ENCODE measurements around the gene TFF1. TPM values are rescaled to one million over a fixed set of nuclear protein-coding genes. Genes with fewer than 3 reads are reported as not detected.

Gene TFF1
- polyA plus RNA-seq, 1 donor from 2014 or later: not detected

- Histone ChIP-seq H3K4me2 (ENCODE audit: low read length) (no peak overlapping the region), H3K36me3 (ENCODE audit: insufficient read depth, low read length) (no peaks in the 10 kb centered on the region), H3K27me3 (ENCODE audit: insufficient read depth, low read depth, low read length) (no peaks in the 10 kb centered on the region), H3F3A (ENCODE audit: insufficient read depth, low read length, poor library complexity, severe bottlenecking) (no peaks in the 10 kb centered on the region), H3K27ac (ENCODE audit: low read length) (no peak overlapping the region), H2AFZ (ENCODE audit: low read depth, low read length) (no peak overlapping the region), H3K9ac (ENCODE audit: low read length) (no peak overlapping the region), H4K20me1 (ENCODE audit: insufficient read depth) (no peaks in the 10 kb centered on the region), H3K9me2 (ENCODE audit: insufficient read depth, low read length) (no peaks in the 10 kb centered on the region), H3K79me2 (replicated peaks; ENCODE audit: insufficient read depth, low read length) (no peaks in the 10 kb centered on the region), H3K9me3 (ENCODE audit: low read length) (no peaks in the 10 kb centered on the region), H3K4me3 (ENCODE audit: low read length) (no peak overlapping the region)
- TF ChIP-seq REST (IDR thresholded peaks at IDR 0.05; ENCODE audit: borderline replicate concordance): no peak
- TF ChIP-seq TAF1 (IDR thresholded peaks at IDR 0.05; ENCODE audit: low read depth): no peak
- no peak for TF ChIP-seq SMC3 (conservative IDR thresholded peaks at IDR 0.05; ENCODE audit: poor library complexity)
- no peak for TF ChIP-seq MXI1 (conservative IDR thresholded peaks at IDR 0.05; ENCODE audit: poor library complexity, severe bottlenecking)
- TF ChIP-seq EP300 (conservative IDR thresholded peaks at IDR 0.05; ENCODE audit: poor library complexity, severe bottlenecking): no peak
- TF ChIP-seq EZH2 (IDR thresholded peaks at IDR 0.05; ENCODE audit: borderline replicate concordance, insufficient read depth, low read length, poor library complexity, severe bottlenecking): no peak
- TF ChIP-seq CTCF (IDR thresholded peaks at IDR 0.05; ENCODE audit: poor library complexity, severe bottlenecking): no peak
- no peak for TF ChIP-seq POLR2AphosphoS5 (IDR thresholded peaks at IDR 0.05)
- no peak for TF ChIP-seq RAD21 (conservative IDR thresholded peaks at IDR 0.05)
Observed at GRCh38 chr21:42312626-42313104, 53.7 kb downstream of the TFF1 start.

Other genes with a start within 250 kb of the TFF1 start
- gene ABCG1, start 147.4 kb downstream of the TFF1 start, polyA plus RNA-seq: 14.2 and 17.1 TPM in 2 replicates
- not detected in 2 replicates for gene TFF3, start 51.1 kb downstream of the TFF1 start, polyA plus RNA-seq
- gene TFF2, start 15.5 kb downstream of the TFF1 start, polyA plus RNA-seq: not detected in 2 replicates
- gene TMPRSS3, start 29.5 kb upstream of the TFF1 start, polyA plus RNA-seq: 0.12 TPM in 1 of 2 replicates, not detected in the other
- gene UBASH3A, start 37.4 kb upstream of the TFF1 start, polyA plus RNA-seq: not detected in 2 replicates
- 0.58 and 1.3 TPM in 2 replicates for gene RSPH1, start 129.7 kb upstream of the TFF1 start, polyA plus RNA-seq
- gene SLC37A1, start 147.3 kb upstream of the TFF1 start, polyA plus RNA-seq: 60.7 and 64.4 TPM in 2 replicates

All from neural cell (in vitro differentiated cells).